Measurements from ENCODE around the gene LRRC42.
A peak's percentile ranks its signal among the peaks of the same experiment; 100 is the strongest.

LRRC42 gene

GRCh38 chr1:53911442-53911841 lies 34.7 kb upstream of the LRRC42 start:
- no peak overlapping the region for H3K4me2 ChIP-seq (ENCODE audit: low read length, poor library complexity, severe bottlenecking)
- no peak overlapping the region for H3K23ac ChIP-seq (ENCODE audit: low read length in 2 of 2)
- H3K14ac ChIP-seq (ENCODE audit: low read length in 2 of 2) = no peak overlapping the region
- H3K18ac ChIP-seq (ENCODE audit: low read depth in 1 of 2, low read length in 2 of 2) = no peak overlapping the region
- H2BK5ac ChIP-seq (ENCODE audit: low read depth, low read length, poor library complexity, severe bottlenecking) = no peak overlapping the region
- peaks cover 19 to 29% of the 10 kb centered on the region in 2 experiments for H3K36me3 ChIP-seq (ENCODE audit: control insufficient read depth in 1 of 2, insufficient read depth in 2 of 2, low read depth in 1 of 2, low read length in 2 of 2)
- no peaks in the 10 kb centered on the region for H3K9me3 ChIP-seq (ENCODE audit: control insufficient read depth, low read length)
- H4K8ac ChIP-seq (ENCODE audit: low read length) = no peak overlapping the region
- H2AFZ ChIP-seq (ENCODE audit: low read depth, low read length) = no peak overlapping the region
- no peak overlapping the region for H3K27ac ChIP-seq (ENCODE audit: low read length, poor library complexity, severe bottlenecking)
- H2BK12ac ChIP-seq (ENCODE audit: low read length in 2 of 2) = no peak overlapping the region
- no peak overlapping the region for H3K4ac ChIP-seq (ENCODE audit: low read depth in 1 of 2, low read length in 2 of 2)
- no peaks in the 10 kb centered on the region for H3K4me1 ChIP-seq (ENCODE audit: control insufficient read depth, insufficient read depth, low read depth, low read length)
- no peak overlapping the region for H4K91ac ChIP-seq (ENCODE audit: low read length)
- no peak overlapping the region for H2BK120ac ChIP-seq (ENCODE audit: low read depth, low read length)
- no peak for DNase-seq
- WGBS = 98% methylated on average over 3 of the region's 4 CpGs
- no peaks in the 10 kb centered on the region for H3K79me1 ChIP-seq (replicated peaks; ENCODE audit: low read length, poor library complexity, severe bottlenecking)
- no peak overlapping the region for H3K4me3 ChIP-seq (ENCODE audit: insufficient read depth in 1 of 2, low read depth in 1 of 2, low read length in 2 of 2)
- no peak overlapping the region for H2AK5ac ChIP-seq (ENCODE audit: low read length, severe bottlenecking)
- no peak overlapping the region for H3K9ac ChIP-seq (ENCODE audit: low read length)
- no peaks in the 10 kb centered on the region for H3K27me3 ChIP-seq (ENCODE audit: control insufficient read depth in 1 of 2, insufficient read depth in 1 of 2, low read length in 2 of 2)
- no peak overlapping the region for H2BK15ac ChIP-seq (ENCODE audit: low read depth, poor library complexity, severe bottlenecking)

GRCh38 chr1:53913352-53914033 lies 32.7 kb upstream of the LRRC42 start:
- 81% methylated on average over 4 of the region's 5 CpGs for WGBS

DNA sequence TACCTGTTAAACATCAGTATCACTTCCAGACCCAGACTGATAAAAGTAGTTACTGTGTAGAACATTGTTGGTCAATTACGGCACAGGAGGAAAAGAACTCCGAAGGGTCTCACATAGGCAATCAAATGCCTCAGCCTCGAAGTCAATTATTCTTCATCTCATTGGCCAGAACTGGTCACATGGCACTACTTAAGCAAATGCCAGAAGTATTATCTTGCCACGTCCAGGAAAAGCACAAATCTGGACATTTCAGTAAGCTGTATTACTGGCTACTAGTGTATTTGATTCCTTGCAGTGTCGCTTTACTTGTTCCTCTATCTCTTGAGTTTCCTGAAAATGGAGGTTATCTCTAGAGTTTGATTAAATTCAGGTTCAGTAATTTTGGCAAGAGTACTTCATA lies 27.8 kb upstream of the LRRC42 start:
- Histone ChIP-seq H2AK5ac (ENCODE audit: low read length, severe bottlenecking) (no peak overlapping the region), H2BK5ac (ENCODE audit: low read depth, low read length, poor library complexity, severe bottlenecking) (no peak overlapping the region), H3K4me1 (ENCODE audit: control insufficient read depth, insufficient read depth, low read depth, low read length) (no peaks in the 10 kb centered on the region), H3K4me2 (ENCODE audit: low read length, poor library complexity, severe bottlenecking) (no peak overlapping the region), H3K4ac (ENCODE audit: low read depth in 1 of 2, low read length in 2 of 2) (no peak overlapping the region), H3K9me3 (ENCODE audit: control insufficient read depth, low read length) (peaks cover 3% of the 10 kb centered on the region), H2AFZ (ENCODE audit: low read depth, low read length) (no peak overlapping the region), H3K4me3 (ENCODE audit: insufficient read depth in 1 of 2, low read depth in 1 of 2, low read length in 2 of 2) (no peak overlapping the region), H2BK12ac (ENCODE audit: low read length in 2 of 2) (no peak overlapping the region), H3K36me3 (ENCODE audit: control insufficient read depth in 1 of 2, insufficient read depth in 2 of 2, low read depth in 1 of 2, low read length in 2 of 2) (peaks cover 15 to 60% of the 10 kb centered on the region in 2 experiments), H3K14ac (ENCODE audit: low read length in 2 of 2) (no peak overlapping the region), H2BK15ac (ENCODE audit: low read depth, poor library complexity, severe bottlenecking) (no peak overlapping the region), H3K27me3 (ENCODE audit: control insufficient read depth in 1 of 2, insufficient read depth in 1 of 2, low read length in 2 of 2) (no peaks in the 10 kb centered on the region), H3K23ac (ENCODE audit: low read length in 2 of 2) (no peak overlapping the region), H4K8ac (ENCODE audit: low read length) (no peak overlapping the region), H3K79me1 (replicated peaks; ENCODE audit: low read length, poor library complexity, severe bottlenecking) (no peaks in the 10 kb centered on the region), H3K18ac (ENCODE audit: low read depth in 1 of 2, low read length in 2 of 2) (no peak overlapping the region), H2BK120ac (ENCODE audit: low read depth, low read length) (no peak overlapping the region), H3K27ac (ENCODE audit: low read length, poor library complexity, severe bottlenecking) (no peak overlapping the region), H3K9ac (ENCODE audit: low read length) (no peak overlapping the region), H4K91ac (ENCODE audit: low read length) (no peak overlapping the region)
- peak; percentile 29 for DNase-seq
- 92% methylated on average over 5 of the region's 5 CpGs for WGBS

More at GRCh38 chr1:53913352-53914033, 32.7 kb upstream of the LRRC42 start:
- no peak overlapping the region for H3K4me2 ChIP-seq (ENCODE audit: low read length, poor library complexity, severe bottlenecking)
- no peaks in the 10 kb centered on the region for H3K9me3 ChIP-seq (ENCODE audit: control insufficient read depth, low read length)
- H2AFZ ChIP-seq (ENCODE audit: low read depth, low read length) = no peak overlapping the region
- DNase-seq = no peak
- H3K4me1 ChIP-seq (ENCODE audit: control insufficient read depth, insufficient read depth, low read depth, low read length) = no peaks in the 10 kb centered on the region
- no peak overlapping the region for H3K18ac ChIP-seq (ENCODE audit: low read depth in 1 of 2, low read length in 2 of 2)
- H2BK120ac ChIP-seq (ENCODE audit: low read depth, low read length) = no peak overlapping the region
- no peaks in the 10 kb centered on the region for H3K27me3 ChIP-seq (ENCODE audit: control insufficient read depth in 1 of 2, insufficient read depth in 1 of 2, low read length in 2 of 2)
- no peak overlapping the region for H2BK12ac ChIP-seq (ENCODE audit: low read length in 2 of 2)
- no peak overlapping the region for H3K4me3 ChIP-seq (ENCODE audit: insufficient read depth in 1 of 2, low read depth in 1 of 2, low read length in 2 of 2)
- no peak overlapping the region for H4K8ac ChIP-seq (ENCODE audit: low read length)
- no peak overlapping the region for H2BK5ac ChIP-seq (ENCODE audit: low read depth, low read length, poor library complexity, severe bottlenecking)
- H3K27ac ChIP-seq (ENCODE audit: low read length, poor library complexity, severe bottlenecking) = no peak overlapping the region
- no peaks in the 10 kb centered on the region for H3K79me1 ChIP-seq (replicated peaks; ENCODE audit: low read length, poor library complexity, severe bottlenecking)
- peaks cover 19 to 34% of the 10 kb centered on the region in 2 experiments for H3K36me3 ChIP-seq (ENCODE audit: control insufficient read depth in 1 of 2, insufficient read depth in 2 of 2, low read depth in 1 of 2, low read length in 2 of 2)
- H4K91ac ChIP-seq (ENCODE audit: low read length) = no peak overlapping the region
- no peak overlapping the region for H3K9ac ChIP-seq (ENCODE audit: low read length)
- no peak overlapping the region for H3K23ac ChIP-seq (ENCODE audit: low read length in 2 of 2)
- no peak overlapping the region for H3K14ac ChIP-seq (ENCODE audit: low read length in 2 of 2)
- no peak overlapping the region for H2BK15ac ChIP-seq (ENCODE audit: low read depth, poor library complexity, severe bottlenecking)
- no peak overlapping the region for H3K4ac ChIP-seq (ENCODE audit: low read depth in 1 of 2, low read length in 2 of 2)
- no peak overlapping the region for H2AK5ac ChIP-seq (ENCODE audit: low read length, severe bottlenecking)

DNA sequence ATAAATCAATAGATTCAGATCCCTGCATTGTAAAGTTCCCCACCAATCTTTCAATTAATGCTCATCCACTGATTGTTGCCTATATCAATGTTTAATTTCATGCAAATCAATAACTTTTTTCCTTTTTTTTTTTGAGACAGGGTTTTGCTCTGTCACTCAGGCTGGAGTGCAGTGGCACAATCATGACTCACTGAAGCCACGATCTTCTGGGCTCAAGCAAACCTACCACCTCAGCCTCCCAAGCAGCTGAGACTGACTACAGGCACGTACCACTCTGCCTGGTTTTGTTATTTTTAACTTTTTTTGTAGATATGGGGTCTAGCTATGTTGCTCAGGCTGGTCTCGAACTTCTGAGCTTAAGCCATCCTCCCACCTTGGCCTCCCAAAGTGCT lies 26.5 kb upstream of the LRRC42 start:
- Histone ChIP-seq H2BK120ac (ENCODE audit: low read depth, low read length) (no peak overlapping the region), H2AK5ac (ENCODE audit: low read length, severe bottlenecking) (no peak overlapping the region), H4K8ac (ENCODE audit: low read length) (no peak overlapping the region), H3K79me1 (replicated peaks; ENCODE audit: low read length, poor library complexity, severe bottlenecking) (no peaks in the 10 kb centered on the region), H3K9ac (ENCODE audit: low read length) (no peak overlapping the region), H3K27ac (ENCODE audit: low read length, poor library complexity, severe bottlenecking) (no peak overlapping the region), H3K27me3 (ENCODE audit: control insufficient read depth in 1 of 2, insufficient read depth in 1 of 2, low read length in 2 of 2) (no peaks in the 10 kb centered on the region), H3K18ac (ENCODE audit: low read depth in 1 of 2, low read length in 2 of 2) (no peak overlapping the region), H3K14ac (ENCODE audit: low read length in 2 of 2) (peak overlapping the region in 1 of 2 experiments; percentile 41), H3K9me3 (ENCODE audit: control insufficient read depth, low read length) (peaks cover 3% of the 10 kb centered on the region), H3K36me3 (ENCODE audit: control insufficient read depth in 1 of 2, insufficient read depth in 2 of 2, low read depth in 1 of 2, low read length in 2 of 2) (peaks cover 15 to 65% of the 10 kb centered on the region in 2 experiments), H2BK5ac (ENCODE audit: low read depth, low read length, poor library complexity, severe bottlenecking) (no peak overlapping the region), H3K4ac (ENCODE audit: low read depth in 1 of 2, low read length in 2 of 2) (no peak overlapping the region), H3K4me3 (ENCODE audit: insufficient read depth in 1 of 2, low read depth in 1 of 2, low read length in 2 of 2) (no peak overlapping the region), H2BK12ac (ENCODE audit: low read length in 2 of 2) (no peak overlapping the region), H2BK15ac (ENCODE audit: low read depth, poor library complexity, severe bottlenecking) (no peak overlapping the region), H4K91ac (ENCODE audit: low read length) (no peak overlapping the region), H2AFZ (ENCODE audit: low read depth, low read length) (no peak overlapping the region), H3K23ac (ENCODE audit: low read length in 2 of 2) (no peak overlapping the region), H3K4me1 (ENCODE audit: control insufficient read depth, insufficient read depth, low read depth, low read length) (no peaks in the 10 kb centered on the region), H3K4me2 (ENCODE audit: low read length, poor library complexity, severe bottlenecking) (no peak overlapping the region)
- peak; percentile 26 for DNase-seq
- WGBS = 75% methylated on average over 2 of the region's 3 CpGs

Data from mesenchymal stem cell (in vitro differentiated cells and primary cell).